GM12801 (cell line): ENCODE measurements around the gene TMEM43.

Experiments
- CTCF ChIP-seq: IDR thresholded peaks from one replicate; pipeline ENCODE4 v1.5.1; 2011; ENCODE audit warnings: control low read depth; ENCODE audit not compliant: insufficient read length; ENCODE audit errors: extremely low read depth

The TMEM43 gene

GRCh38 chr3:14159426-14159825 is 34.6 kb downstream of the TMEM43 start:
- no peak for TF ChIP-seq CTCF

- TF ChIP-seq CTCF: no peak
Measured at GRCh38 chr3:14161282-14161681, 36.4 kb downstream of the TMEM43 start.

DNA sequence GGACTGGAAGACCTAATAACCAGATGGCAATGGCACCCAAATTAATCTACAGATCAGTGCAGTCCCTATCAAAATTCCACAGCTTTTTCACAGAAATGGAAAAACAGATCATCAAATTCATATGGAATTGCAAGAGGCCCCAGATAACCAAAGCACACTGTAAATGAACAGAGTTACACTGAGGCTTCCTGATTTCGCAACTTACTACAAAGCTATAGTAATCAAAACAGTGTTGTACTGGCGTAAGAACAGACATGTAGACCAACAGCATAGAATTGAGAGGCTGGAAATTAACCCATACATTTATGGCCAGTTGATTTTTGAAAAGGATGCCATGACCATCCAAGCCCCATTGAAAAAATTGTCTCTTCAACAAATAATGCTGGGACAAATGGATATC is 37.3 kb downstream of the TMEM43 start:
- no peak for TF ChIP-seq CTCF

DNA sequence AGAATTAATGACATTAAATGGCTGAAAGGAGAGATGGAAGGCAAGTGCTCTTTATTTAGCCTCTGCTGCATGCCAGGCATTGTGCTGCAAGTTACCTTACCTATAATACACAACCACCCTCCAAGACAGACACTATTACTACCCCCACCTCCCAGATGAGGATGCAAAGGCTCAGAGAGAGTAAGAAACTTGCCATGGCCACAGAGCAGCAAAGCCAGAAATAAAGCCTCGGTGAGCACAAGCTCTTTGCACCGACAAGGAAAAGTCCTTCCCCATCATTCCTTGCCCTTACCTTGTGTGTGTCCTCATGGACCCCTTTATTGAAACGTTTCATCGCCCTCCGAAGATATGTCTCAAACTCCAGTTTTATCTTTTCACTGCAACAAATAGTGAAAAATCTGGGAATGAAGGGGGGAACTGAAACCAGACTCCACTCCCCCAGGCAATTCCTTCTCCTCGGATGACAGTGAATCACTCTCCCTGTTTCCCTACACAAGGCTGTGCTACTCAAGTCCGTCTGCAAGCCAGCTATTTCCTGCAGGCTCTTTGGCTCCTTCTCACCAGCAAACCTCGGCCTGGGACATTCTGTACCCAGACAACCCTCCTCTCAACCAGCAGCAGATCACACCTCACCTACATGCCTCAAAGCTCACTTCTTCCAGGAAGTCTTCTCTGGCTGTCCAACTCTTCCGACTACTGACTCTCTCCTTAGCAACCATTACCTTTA is 42.2 kb downstream of the TMEM43 start:
- no peak for TF ChIP-seq CTCF

DNA sequence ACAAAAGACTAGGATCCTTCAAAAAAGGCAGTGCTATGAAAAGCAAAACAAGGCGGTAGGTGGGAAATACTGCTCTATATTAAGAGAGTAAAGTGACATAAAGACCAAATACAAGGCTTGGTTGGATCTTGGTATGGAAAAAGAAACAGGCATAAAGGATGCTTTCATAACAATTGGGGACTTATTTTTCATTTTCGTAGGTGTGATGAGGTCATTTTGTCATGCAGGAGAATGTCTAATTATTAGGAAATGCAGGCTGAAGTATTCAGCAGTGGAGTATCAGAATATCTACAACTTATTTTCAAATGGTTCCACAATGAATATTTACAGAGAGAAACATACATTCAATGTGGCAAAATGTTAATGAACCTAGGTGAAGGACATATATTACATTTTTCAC is 44.6 kb downstream of the TMEM43 start:
- TF ChIP-seq CTCF: no peak

DNA sequence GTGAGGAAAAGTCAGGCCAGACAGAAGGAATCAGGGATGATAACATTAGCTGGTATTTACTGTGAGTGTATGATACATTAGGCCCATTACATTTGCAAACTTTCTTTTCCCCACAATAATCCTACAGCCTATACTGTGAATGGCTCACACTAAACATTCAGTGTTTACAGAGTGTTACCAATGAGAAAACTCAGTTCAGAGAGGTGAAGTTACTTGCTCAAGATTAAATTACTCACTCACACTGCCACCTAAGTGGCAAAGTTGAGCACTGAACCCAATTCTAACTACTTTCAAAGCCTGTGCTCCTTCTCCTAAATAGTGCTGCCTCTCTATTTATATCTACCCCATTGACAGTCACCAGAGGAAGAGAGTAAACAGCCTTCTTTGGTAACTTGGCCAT is 45.0 kb downstream of the TMEM43 start:
- TF ChIP-seq CTCF: no peak

DNA sequence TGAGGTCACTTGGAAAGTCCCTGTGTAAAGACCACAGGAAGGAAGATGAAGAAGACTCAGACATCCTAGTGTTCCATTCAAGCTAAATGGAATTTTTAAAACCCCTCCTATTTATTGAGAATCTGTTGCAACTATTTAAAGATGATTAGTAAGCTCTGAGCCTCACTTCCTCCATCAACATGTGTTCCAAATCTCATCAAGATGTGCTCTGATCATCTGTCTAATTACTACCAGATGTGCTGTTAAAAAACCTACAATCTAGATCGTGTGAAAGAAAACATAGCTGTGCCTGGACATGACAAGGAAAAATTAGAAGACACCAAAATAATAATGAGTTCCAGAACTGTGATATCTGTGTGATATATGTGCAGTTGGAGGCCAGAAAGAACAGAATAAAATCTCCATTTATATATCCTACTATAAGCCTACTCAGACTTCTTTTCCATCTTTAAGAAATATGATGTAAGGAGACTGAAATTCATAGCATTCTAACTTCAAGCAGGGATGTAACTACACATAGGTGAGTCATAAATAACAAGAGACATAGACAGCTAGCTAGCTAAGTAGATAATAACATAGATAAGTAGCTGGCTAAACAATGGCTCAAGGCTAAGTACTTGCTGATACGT is 45.8 kb downstream of the TMEM43 start:
- no peak for TF ChIP-seq CTCF
